GM19351 (cell line): ENCODE results near the gene RELB.

ENCODE experiments used
- ATAC-seq: cut with Tn5 transposase; IDR thresholded peaks from one replicate; pipeline ENCODE4 v1.9.1; 2021; ENCODE audit warnings: mild to moderate bottlenecking, moderate library complexity; ENCODE audit not compliant: unreplicated experiment

Gene RELB

DNA sequence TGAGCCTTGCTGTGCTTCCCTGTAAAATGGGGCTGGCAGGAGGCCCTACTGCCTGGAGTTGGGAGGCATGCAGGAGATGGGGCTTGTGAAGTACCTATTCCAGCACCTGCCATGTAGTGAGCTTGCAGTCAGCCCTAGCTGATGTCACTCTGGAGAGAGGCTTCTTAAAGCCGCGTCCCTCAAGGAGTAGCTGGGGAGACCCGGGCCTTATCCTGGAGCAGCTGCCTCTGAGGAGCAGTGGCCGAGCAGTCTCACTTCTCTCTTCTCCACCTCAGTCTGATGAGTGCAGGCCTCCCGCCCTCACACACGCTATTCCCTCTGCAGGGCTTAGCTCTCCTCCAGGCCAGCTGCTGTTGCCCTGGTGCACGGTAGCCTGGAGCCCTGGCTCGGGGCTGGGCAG lies 55.6 kb downstream of the RELB start:
- ATAC-seq = no peak

DNA sequence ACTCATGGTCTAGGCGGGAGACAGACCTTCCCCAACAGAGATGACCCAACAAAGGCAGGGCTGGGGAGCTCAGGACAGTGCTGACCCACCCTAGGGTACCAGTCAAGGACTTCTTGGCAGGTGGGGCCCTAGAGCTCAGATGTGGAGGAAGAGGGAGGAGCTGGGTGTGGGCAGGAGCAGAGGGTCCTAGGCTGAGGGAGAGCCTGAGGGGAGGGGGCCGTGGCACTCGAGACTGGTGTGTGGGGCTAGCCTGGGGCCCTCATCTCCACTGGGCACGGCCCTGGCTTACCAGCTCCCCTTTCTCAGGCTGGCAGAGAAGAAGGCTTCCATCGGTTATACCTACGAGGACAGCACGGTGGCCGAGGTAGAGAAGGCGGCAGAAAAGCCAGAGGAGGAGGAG lies 56.2 kb downstream of the RELB start:
- ATAC-seq = no peak

DNA sequence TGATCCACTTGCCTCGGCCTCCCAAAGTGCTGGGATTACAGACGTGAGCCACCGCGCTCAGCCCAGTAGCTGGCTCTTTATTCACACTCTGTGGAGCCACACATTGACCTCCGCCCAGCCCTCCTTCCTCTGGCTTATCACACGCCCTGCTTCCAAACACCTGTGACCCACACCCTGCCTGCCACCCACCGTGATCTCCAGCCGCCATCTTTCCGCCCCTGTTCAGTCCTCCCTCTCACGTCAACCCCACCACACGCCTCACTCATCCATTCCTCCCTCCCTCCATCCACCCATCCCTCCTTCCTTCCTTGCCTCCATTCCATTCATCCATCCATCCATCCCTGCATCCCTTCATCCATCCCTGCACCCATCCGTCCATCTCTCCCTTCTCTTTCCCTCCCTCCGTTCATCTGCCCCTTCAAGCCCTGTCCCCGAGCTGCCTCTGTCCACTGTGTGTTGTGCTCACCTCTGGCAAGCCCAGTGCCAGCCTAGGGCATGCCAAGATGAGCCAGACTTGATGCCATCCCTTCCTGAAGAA lies 57.4 kb downstream of the RELB start:
- ATAC-seq = no peak

GRCh38 chr19:45059258-45059965 lies 58.1 kb downstream of the RELB start:
- ATAC-seq = peak; percentile 51

DNA sequence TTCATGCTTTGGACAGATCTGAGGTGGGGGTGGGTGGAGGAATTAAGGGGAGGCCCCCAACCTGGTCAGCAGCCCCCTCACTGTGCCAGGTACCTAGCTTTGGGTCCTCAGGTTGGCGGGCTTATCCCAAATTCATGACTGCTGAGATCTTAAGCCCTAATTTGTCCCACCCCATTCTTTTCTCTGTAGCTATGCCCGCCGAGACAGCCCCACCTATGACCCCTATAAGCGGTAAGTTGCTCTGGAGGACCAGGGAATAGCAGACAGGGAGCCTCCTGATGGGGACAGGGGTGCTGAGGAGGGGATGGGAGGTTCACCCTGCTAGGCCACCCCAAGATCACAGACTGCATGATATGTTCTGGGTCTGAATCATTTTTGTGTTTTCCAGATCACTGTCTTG lies 60.7 kb downstream of the RELB start:
- ATAC-seq = no peak

GRCh38 chr19:45063851-45064801 lies 62.9 kb downstream of the RELB start:
- ATAC-seq = no peak

- no peak for ATAC-seq
These were observed 65.8 kb downstream of the RELB start for GRCh38 chr19:45066921-45067661.

GRCh38 chr19:45068041-45068440 lies 66.8 kb downstream of the RELB start:
- ATAC-seq = no peak

GRCh38 chr19:45069056-45069455 lies 67.8 kb downstream of the RELB start:
- no peak for ATAC-seq

GRCh38 chr19:45070214-45070613 lies 69.0 kb downstream of the RELB start:
- ATAC-seq = no peak

GRCh38 chr19:45070861-45071544 lies 69.7 kb downstream of the RELB start:
- no peak for ATAC-seq

DNA sequence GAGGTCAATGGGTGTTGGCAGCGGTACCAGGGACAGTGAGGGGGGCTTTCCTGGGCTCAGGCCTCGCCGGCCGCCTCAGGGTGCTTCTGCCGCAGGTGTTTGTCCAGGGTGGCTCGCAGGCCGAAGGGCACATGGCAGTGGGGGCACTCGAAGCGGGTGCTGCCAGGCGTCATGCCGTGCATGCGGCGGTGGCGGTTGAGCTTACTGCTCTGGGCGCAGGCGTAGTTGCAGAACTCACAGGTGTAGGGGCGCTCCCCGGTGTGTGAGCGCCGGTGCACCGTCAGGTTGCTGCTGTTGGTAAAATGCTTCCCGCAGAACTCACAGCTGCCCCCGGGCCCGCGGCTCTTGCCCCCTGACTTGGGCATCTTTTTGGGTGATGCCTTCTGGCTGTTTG lies 70.3 kb downstream of the RELB start:
- ATAC-seq = no peak

DNA sequence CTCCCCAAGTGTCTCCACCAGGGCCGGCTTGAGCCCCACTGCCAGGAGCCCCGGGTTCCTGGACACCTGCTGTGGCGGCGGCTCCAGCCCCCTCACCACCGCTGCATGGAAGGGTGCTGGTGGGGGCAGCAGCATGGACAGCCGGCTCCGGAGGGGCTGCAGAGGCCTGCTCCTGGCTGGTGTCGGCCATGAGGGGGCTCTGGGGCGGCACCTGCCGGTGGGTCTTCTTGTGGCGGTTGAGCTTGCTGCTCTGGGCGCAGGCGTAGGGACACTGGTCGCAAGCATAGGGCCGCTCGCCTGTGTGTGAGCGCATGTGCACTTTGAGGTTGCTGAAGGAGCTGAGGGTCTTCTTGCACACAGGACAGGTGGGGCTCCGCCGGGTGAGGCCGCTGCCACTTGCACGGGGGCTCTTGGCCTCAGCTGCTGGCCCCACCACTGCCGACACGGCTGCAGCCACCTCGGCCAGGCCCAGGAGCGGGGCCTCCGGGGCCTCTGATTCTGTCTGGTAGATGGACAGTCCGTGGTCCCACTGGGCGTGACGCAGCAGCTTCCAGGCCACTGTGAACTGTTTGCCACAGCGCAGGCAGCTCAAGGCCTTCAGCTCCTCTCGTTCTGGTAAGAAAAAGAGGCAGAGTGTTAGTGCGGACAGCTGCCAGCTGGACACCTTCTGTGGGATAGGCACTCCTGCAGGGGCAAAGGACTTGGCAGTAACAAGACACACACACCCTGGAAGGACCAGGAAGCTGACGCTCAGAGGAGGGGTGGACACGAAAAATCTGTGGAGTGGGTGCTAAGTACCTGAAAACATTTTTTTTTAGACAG lies 70.9 kb downstream of the RELB start:
- no peak for ATAC-seq

DNA sequence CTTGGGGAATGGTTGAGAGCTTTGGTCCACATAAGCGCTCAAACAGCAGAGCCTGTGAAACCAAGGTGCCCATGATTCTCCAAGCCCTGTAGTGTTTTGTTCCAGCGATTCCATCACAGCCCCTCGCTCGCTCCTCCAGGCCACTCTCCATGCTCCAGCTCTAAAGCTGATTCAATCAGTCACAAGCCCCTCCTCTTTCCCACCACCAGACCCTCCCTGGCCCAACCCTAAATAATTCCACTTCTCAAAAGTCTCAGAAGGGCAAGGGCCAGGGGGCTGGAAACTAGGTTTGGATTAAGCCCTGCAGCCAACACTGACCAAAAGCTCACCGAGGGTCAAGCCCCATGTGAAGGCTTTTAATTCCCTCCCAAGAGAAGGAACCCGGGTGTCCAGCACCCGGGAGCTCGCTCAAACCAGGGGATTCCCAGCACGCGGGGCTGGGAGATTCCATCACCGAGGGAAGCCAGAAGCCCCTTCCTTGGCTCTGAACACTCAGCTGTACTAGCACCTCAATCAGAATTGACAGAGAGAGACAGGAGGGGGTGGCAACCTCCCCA lies 73.6 kb downstream of the RELB start:
- ATAC-seq = no peak

GRCh38 chr19:45075301-45076028 lies 74.2 kb downstream of the RELB start:
- peak; percentile 63 for ATAC-seq

GRCh38 chr19:45076029-45076850 lies 75.0 kb downstream of the RELB start, which contains the start of gene ZNF296:
Gene ZNF296, minus strand, starts transcription at chr19:45076478. Its CDS starts 105 bp downstream, at chr19:45076373.
- ATAC-seq = peak; percentile 52

DNA sequence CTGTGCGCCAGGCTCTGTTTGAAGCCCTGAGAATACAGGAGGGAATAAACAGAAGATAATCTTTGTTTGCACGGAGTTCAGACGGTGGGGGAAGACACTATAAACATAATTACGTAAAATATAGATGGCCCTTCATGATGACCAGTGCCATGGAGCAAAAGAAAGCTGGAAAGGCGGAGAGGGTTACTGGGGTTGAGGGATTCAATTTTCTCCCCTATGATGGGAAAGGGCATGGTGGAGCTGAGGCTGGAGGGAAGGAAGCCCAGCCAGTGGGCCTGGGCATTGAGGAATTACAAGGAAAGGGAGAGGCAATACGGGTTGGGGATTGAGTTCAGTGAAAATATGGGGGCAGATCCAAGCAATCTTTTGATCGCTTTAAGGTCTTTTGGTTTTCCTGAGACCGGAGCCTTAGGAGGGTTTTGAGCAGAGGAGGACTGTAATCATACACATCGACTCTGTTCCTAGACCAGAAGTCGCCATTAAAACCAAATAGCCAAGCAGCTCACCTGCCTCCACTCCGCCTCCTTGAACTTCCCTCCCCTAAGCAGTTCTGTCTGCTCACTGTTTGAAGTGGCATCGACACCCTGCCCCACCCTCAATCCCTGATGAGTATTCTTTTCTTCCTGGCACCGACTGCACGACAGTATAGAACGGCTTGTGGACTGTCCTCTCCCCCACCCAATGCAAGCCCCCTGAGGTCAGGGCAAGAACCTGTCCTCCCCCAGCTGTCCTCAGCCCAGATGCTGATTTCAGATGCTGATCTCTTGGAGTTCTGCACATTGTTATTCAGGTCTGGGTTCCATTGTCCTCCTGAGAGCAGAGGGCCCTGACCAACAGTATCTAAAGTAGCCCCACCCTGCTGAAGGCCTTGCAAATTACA lies 75.8 kb downstream of the RELB start:
- ATAC-seq = no peak
